GM12864 (cell line): ENCODE results near the gene TMEM8B.

Experiments used
- DNase-seq: peaks from one replicate; pipeline ENCODE4 v3.0.0-alpha.2; 2011; ENCODE audit warnings: low read depth
- H3K4me3 ChIP-seq: 2 replicates; pipeline ENCODE4 v1.5.1; 2011; ENCODE audit warnings: mild to moderate bottlenecking, low read depth, low read length, control low read depth
- TF ChIP-seq, protein P1 (sequence below): IDR thresholded peaks from 2 replicates; pipeline ENCODE4 v1.5.1; 2011; ENCODE audit warnings: low read depth, mild to moderate bottlenecking, moderate library complexity, low read length, control low read depth, inconsistent platforms; ENCODE audit errors: missing control alignments

Gene TMEM8B, protein sequence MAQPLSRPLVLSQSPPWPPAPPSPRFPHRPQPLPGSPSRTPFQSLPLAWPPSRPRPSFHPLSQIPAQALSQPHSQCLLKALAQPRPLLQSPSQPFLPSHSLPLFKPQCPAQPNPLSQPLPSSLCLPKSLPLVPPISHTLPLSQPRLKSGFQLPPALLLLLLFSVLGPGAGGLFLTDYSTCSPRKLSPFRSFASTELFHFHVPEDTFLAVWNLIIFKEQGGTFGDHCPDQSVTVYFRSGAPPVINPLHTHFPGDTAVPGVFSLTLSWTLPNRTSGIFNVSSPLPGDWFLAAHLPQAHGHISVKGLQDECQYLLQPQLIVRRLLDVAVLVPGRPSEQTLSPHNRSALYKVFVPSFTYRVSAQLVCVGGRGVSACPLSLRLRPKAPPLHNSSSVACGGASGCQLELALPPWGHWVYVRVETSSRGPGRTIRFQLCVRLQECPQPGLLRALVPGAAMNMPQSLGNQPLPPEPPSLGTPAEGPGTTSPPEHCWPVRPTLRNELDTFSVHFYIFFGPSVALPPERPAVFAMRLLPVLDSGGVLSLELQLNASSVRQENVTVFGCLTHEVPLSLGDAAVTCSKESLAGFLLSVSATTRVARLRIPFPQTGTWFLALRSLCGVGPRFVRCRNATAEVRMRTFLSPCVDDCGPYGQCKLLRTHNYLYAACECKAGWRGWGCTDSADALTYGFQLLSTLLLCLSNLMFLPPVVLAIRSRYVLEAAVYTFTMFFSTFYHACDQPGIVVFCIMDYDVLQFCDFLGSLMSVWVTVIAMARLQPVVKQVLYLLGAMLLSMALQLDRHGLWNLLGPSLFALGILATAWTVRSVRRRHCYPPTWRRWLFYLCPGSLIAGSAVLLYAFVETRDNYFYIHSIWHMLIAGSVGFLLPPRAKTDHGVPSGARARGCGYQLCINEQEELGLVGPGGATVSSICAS

DNA sequence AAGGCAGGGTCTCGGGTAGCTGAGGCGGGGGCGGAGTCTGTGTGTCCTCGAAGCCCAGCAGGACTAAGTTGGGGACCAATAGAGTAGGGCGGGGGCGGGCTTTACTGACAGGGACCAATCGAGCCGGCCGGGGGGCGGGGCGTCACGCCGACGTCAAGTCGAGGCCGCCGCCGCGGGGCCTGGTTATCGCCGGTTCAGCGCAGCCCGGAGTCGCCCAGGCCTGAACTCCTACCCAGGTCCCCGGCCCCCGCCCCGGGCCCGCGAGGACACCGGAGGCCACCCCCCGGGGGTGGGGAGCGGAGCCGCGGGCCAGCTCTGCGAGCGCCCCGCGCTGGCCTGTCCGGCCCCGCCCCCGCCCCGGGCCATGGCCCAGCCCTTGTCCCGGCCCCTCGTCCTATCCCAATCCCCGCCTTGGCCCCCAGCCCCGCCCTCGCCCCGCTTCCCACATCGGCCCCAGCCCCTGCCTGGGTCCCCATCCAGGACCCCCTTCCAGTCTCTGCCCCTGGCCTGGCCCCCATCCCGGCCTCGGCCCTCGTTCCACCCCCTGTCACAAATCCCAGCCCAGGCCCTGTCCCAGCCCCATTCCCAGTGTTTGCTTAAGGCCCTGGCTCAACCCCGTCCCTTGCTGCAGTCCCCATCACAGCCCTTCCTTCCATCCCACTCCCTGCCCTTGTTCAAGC, at the start of gene TMEM8B:
Gene TMEM8B, plus strand, starts transcription at position 145 of the 680 bp plus-strand sequence. Its CDS starts 220 bp downstream, at position 365.
- peak within 1 kb of the TSS; percentile 80 for H3K4me3 ChIP-seq
- TF ChIP-seq, protein P1, sequence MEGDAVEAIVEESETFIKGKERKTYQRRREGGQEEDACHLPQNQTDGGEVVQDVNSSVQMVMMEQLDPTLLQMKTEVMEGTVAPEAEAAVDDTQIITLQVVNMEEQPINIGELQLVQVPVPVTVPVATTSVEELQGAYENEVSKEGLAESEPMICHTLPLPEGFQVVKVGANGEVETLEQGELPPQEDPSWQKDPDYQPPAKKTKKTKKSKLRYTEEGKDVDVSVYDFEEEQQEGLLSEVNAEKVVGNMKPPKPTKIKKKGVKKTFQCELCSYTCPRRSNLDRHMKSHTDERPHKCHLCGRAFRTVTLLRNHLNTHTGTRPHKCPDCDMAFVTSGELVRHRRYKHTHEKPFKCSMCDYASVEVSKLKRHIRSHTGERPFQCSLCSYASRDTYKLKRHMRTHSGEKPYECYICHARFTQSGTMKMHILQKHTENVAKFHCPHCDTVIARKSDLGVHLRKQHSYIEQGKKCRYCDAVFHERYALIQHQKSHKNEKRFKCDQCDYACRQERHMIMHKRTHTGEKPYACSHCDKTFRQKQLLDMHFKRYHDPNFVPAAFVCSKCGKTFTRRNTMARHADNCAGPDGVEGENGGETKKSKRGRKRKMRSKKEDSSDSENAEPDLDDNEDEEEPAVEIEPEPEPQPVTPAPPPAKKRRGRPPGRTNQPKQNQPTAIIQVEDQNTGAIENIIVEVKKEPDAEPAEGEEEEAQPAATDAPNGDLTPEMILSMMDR = no peak
- peak; percentile 66 for DNase-seq

DNA sequence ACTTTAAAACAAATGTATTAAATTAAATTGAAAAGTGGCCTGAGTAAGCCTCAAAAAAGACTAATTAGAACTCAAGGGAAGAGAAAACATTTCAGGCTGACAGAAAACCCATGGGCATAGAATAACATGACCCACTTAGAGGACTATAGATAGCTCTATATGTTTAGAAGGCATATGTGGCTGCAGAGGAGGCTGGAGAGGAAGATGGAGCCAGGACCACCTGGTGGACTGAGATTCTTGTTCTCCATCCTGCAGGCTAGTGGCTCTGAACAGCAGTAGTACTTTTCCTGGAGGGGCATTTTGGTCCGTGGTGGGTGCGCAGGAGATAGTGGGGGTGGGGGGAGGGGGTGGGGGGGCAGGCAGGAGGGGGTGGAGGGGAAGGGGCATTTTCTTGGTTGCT, 48.0 kb upstream of the TMEM8B start:
- TF ChIP-seq, protein P1 = no peak
- DNase-seq = no peak
- no peak overlapping the region for H3K4me3 ChIP-seq

DNA sequence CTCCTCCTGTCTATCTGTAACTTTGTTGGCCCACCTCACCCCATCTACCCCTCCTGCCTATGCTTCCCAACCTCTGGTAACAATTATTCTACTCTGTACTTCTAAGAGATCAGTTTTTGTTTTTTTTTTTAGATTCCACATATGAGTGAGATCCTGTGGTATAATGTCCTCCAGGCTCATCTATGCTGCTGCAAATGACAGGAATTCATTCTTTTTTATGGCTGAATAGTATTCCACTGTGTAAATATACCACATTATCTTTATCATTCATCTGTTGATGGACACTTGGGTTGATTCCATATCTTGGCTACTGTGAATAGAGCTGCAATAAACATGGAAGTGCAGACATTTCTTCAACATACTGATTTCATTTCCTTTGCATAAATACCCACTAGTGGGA, 45.6 kb upstream of the TMEM8B start:
- TF ChIP-seq, protein P1 = no peak
- no peak overlapping the region for H3K4me3 ChIP-seq
- no peak for DNase-seq

DNA sequence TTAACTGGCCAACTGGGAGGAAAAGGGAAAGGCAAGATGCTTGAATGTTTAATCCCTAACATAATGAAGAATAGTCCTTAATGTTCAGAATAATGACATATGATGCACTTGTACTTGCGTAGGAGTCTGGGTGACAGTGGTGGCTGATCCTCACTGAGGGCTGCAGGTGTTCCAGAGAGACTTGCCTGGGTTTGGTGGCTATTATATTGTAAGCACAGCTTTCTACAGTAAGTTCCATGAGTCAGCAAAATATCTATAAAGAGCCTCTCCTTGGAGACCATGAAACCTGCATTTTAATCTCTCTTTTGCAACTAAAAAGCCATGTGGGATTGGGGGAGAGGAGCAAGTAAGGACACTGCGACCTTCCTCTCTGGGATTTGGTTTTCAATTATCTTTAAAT, 39.5 kb upstream of the TMEM8B start:
- no peak overlapping the region for H3K4me3 ChIP-seq
- TF ChIP-seq, protein P1 = no peak
- no peak for DNase-seq

DNA sequence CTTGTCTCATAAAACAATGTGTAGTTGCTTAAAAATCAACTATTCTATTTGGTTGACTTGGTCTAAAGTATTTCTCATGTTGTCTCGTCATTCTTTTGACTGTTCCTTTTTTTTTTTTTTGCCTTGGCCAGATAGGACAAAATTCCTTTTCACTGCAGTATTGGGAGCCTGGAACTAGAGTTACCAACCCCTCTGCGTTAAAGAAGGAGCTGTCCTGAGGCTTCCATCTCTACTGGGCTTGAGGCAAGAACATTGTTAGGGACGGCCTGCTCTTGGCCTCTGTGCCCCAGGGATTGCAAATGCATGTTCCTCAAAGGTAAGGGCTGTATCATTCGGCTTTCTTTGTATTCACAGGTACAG, 39.0 kb upstream of the TMEM8B start:
- TF ChIP-seq, protein P1 = no peak
- H3K4me3 ChIP-seq = no peak overlapping the region
- DNase-seq = no peak

DNA sequence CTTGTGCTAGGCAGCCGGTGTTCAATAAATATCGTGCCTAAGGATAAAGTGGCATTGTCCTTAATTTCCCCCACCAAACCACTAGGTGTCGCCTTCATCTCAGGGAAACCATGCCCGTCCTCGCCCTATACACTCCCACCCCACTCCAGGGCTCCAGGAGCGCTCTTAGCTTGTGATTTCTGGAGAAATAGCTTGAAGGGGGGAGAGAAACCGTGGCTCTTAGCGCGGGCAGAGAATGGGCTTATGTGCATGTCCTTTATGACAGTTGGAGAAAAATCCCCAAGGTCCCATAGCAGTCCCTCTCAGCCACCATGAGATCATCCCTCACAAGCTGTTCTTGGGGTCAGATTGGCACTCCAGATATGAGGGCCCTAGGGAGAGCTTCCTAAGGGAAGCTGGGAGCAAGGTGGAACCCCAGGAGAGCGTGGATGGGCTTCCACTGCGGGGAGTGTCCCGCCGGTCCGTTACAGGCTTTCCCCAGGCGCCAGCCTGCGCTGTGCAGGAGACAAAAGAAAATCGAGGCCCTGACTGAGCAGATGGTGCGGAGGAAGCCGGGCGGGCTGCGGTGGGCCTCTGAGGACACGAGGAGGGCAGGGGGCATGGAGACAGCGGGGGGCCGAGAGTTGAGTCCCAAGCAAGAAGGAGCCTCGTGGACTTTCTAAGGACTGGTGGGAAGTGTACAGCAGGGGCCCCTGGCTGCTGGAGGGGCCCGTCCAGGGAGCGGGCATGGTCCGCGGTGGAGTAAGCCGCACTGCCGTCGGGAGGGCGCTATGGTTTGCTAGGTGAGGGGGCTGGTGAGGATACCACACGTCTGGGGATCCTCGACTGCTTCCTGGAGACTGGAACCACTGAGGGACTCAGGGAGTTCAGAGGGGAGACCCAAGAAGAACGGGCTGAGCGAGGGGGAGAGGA, 38.4 kb upstream of the TMEM8B start:
- TF ChIP-seq, protein P1 = peak; percentile 88
- no peak overlapping the region for H3K4me3 ChIP-seq
- no peak for DNase-seq
